Neural cell (in vitro differentiated cells): Measurements from ENCODE around the gene MAD1L1.

Experiments used
- CTCF ChIP-seq: fragments of 450-650 bp; IDR thresholded peaks from 2 replicates; pipeline ENCODE4 v1.5.1; 2014; ENCODE audit warnings: antibody characterized with exemption, mild to moderate bottlenecking, moderate library complexity; ENCODE audit not compliant: poor library complexity, severe bottlenecking
- EP300 ChIP-seq: fragments of 450-650 bp; conservative IDR thresholded peaks from 2 replicates; pipeline ENCODE4 v1.6.1; 2014; ENCODE audit warnings: antibody characterized with exemption, mild to moderate bottlenecking, moderate library complexity; ENCODE audit not compliant: poor library complexity, severe bottlenecking
- MXI1 ChIP-seq: fragments of 450-650 bp; conservative IDR thresholded peaks from 2 replicates; pipeline ENCODE4 v1.6.1; 2014; ENCODE audit warnings: antibody characterized with exemption, mild to moderate bottlenecking; ENCODE audit not compliant: poor library complexity, severe bottlenecking

DNA sequence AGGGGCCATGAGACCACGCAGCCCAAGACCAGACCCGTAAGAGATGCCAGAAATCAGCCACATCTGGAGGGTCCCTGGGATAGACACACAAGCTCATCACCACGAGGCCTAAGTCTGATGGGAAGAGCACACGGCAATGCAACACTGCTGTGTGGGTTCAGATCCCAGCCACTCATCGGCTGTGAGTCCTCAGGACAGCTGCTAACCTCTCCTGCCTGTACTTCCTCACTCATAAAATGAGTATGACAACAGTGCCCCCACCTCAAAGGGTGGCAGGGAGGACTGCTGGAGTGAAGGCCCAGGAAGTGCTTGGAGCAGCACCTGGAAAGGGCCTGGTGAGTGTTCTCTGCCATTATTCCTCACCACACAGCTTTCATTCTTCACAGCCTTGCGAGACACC is 60.9 kb downstream of the MAD1L1 start:
- TF ChIP-seq MXI1 (no peak), EP300 (no peak), CTCF (no peak)
